Measurements from ENCODE around the gene C11orf65.

Gene C11orf65

GRCh38 chr11:108467091-108467823 lies at the start of gene C11orf65:
C11orf65 (minus strand) TSS chr11:108467529; CDS start chr11:108461559, 5,970 bp downstream.
- peak; percentile 86 to 92 (median 88) for DNase-seq (ENCODE audit: low read depth in 4 of 4, low spot score in 1 of 4)

GRCh38 chr11:108516125-108516524 lies 48.8 kb upstream of the C11orf65 start:
- DNase-seq (ENCODE audit: low read depth in 4 of 4, low spot score in 1 of 4): no peak

- DNase-seq (ENCODE audit: low read depth in 4 of 4, low spot score in 1 of 4): no peak
Observed at GRCh38 chr11:108512708-108513107, 45.4 kb upstream of the C11orf65 start.

DNA sequence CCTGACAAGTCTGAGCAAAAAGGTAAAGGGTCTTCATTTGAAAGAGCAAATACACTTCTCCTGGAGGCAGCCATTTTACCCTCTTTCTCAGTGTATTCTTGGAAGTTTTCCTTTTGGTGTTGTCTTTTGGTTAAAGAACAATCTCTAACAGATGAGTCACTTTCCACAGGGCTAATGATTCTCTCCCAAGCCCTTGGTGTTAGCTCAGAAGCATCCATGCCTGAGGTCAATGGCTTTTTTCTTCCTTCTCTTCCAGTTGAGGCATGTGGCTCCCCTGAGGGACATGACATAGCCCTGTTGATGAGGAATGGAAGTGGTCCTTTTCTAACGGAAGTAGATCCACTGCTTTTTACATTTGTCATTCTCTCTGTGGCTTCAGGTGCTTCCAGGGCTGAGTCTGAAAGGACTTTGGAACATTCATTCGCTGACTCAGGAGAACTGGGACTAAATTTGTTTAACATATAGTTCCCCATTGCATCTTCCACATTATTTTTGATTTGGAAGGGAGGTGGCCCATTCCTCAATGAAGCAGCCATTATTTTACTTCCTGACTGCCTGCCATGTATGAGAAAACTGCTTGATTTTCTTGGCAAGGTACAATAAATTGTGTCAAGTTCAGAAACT lies 44.6 kb upstream of the C11orf65 start:
- no peak for DNase-seq (ENCODE audit: low read depth in 4 of 4, low spot score in 1 of 4)

DNA sequence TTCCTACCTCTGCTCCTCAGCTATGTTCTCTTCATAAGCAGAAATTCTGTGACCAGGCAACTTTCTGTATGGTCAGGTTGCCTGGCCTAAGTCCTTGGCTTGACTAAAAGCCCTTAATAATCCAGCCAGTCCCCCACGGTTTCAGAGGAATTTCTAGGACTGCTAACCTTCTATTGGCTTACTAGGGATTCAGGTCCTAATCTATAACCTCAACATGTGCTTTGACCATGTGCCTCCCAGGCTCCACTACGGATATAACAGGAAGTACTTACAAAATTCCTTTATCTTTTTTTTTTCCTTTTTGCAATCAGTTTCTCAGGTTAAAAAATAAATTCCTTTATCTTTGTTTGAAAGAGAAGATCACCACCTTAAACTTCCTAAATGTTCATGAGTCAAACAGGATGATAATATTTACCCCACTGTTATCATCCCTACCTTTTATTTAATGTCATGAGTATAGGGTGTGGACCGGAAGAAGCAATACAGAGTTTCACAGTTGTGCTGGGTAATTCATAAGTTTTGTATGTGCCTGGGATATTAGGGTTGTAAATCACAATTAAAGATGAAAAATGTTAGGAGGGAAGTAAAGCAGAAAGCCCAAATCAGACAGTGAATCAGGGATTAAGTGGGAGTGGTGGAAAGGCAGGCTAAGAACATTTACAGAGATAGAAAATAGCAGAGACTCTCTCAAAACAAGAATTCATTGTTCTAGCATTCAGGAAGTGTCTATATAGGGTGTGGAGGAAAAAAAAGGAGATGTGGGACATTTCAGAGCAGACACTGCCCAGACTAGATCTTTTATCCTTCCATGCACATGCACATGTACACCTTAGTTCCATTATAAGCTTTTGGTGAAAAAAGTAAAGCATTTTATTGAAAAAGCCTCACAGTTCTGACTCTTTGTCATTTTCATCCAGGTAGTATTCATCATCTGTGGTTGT lies 41.6 kb upstream of the C11orf65 start:
- DNase-seq (ENCODE audit: low read depth in 4 of 4, low spot score in 1 of 4): no peak

GRCh38 chr11:108501396-108501795 lies 34.1 kb upstream of the C11orf65 start:
- DNase-seq (ENCODE audit: low read depth in 4 of 4, low spot score in 1 of 4): no peak

DNA sequence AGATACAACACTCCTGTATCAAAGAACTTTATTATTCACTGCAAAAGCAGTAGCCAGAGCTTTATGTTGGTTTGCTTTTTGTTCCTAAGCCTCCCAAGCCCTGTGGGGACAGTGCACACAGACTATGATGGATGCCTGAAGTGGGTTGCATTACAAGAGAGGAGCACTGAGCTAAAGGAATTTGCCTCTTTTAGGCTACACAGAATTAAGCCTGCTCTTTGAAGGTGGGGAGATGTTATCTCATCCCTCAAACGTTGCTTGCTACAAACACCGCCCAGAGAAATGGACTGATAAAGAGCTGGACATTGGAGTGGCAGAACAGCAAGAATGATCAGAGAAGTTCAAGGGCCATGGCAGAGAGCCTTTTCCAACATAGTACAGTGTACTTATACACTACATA lies 33.4 kb upstream of the C11orf65 start:
- DNase-seq (ENCODE audit: low read depth in 4 of 4, low spot score in 1 of 4): no peak

DNA sequence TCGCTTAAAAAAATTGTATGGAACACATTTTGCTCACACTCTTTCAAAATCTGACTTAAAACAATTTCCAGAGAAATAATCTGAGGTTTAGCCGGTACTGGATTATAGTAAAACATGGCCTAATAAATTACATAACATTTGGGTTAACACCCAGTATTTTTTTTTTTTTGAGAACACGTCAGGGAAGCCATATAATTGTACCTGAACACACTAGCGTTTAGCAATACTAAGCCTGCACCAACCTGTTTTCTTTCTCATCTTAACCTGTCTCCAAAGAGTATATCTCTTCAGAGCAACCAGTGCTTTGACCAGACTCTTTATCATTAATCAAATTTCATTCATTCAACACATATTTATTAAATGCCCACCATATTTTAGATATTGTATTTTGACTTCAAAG lies 32.8 kb upstream of the C11orf65 start:
- DNase-seq (ENCODE audit: low read depth in 4 of 4, low spot score in 1 of 4): no peak

DNA sequence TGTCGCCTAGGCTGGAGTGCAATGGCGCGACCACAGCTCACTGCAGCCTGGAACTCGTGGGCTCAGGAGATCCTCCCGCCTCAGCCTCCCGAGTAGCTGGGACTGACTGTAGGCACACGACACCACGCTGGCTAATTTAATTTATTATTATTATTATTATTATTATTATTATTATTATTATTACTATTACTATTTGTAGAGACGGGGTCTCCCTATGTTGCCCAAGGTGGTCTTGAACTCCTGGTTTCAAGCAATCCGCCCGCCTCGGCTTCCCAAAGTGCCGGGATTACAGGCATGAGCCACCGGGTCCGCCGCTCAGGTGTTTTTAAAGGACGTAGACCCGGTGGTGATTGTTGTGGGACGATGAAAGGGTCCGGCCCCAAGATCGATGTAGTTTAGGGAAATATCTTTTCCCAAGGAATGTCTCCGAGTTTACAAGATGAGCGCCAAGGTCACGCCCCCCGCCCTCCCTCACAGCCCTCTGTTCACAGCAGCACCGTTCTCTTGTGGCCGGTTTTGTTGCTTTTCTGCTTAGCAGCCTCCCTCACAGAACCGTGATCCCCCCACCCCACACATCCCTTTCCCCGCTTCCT lies 31.6 kb upstream of the C11orf65 start:
- no peak for DNase-seq (ENCODE audit: low read depth in 4 of 4, low spot score in 1 of 4)

DNA sequence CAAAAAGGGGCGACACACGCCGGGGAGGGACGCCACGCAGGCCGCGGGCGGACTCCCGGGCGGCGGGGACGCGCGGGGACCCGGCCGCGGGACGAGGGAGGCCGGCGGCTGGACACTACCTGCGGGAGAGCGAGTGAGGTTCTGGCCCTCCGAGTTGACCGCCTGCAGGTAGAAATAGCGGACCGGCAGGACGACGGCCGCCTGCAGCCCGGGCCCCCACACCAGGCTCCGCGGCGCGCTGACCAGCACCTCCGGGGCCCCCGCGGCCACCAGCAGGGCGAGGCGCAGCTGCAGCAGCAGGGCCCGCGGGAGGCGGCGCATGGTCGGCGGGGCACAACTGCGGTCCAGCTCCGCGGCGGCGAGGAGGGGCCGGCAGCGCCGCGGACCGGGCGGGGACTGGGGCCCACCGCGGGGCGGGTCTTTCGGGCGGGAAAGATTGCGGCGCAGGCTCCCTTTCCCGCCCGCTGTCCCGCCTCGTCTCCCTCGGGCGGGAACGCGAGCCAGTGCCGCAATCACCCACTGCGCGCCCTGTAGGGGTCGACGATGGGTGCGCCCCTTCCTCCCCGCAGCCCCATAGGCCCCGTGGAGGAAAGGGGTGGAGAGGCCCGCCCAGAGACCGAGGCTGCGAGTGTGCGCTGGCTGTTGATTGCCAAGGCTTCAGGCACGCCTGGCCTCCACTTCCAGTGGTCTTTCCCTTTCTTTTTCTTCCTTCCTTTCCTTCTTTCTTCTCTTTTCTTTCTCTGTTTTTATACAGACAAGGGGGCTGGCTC lies 30.9 kb upstream of the C11orf65 start, which contains the start of gene POGLUT3:
POGLUT3 (minus strand) TSS at position 339 of the 770 bp plus-strand sequence; CDS start at position 321, 18 bp downstream.
- peak in 3 of 4 experiments; percentile 7 to 33 (median 16) for DNase-seq (ENCODE audit: low read depth in 4 of 4, low spot score in 1 of 4)

- peak; percentile 29 to 61 (median 39) for DNase-seq (ENCODE audit: low read depth in 4 of 4, low spot score in 1 of 4)
Observed at GRCh38 chr11:108497317-108498045, 30.2 kb upstream of the C11orf65 start.

- no peak for DNase-seq (ENCODE audit: low read depth in 4 of 4, low spot score in 1 of 4)
Observed at GRCh38 chr11:108496643-108497256, 29.4 kb upstream of the C11orf65 start.

DNA sequence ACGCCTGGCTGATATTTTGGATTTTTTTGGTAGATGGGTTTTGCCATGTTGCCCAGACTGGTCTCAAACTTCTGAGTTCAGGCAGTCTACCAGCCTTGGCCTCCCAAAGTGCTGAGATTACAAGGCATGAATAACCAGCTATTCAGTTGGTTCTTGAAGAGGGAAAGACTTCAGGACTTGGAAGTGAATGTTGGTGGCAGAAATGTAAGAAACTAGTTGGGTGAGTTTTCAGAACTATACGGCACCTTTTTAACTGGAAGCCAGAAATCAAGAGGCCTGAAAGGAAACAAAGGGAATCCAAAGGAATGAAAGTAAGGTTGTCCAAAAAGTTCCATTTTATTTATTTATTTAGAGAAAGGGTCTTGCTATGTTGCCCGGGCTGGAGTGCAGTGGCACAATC lies 28.0 kb upstream of the C11orf65 start:
- DNase-seq (ENCODE audit: low read depth in 4 of 4, low spot score in 1 of 4): no peak

- no peak for DNase-seq (ENCODE audit: low read depth in 4 of 4, low spot score in 1 of 4)
Observed at GRCh38 chr11:108494182-108494581, 26.9 kb upstream of the C11orf65 start.

DNA sequence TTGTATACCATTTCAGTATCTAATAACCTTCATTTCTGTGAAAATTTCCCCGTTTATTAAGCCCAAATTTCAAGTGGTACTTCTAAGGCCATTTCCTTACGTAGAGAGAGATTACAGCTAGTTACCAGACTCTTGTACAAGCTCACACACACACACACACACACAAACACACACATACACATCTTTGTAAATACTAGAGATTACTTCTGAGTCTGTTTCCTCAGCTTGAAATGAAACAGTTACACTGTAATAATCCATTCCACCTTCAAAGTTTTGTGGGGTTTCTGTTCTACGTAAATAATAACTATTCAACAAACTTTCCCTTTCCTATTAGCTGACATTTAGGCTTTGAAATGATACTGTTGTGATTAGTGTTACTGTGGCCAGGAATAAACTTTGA lies 24.6 kb upstream of the C11orf65 start:
- DNase-seq (ENCODE audit: low read depth in 4 of 4, low spot score in 1 of 4): no peak

DNA sequence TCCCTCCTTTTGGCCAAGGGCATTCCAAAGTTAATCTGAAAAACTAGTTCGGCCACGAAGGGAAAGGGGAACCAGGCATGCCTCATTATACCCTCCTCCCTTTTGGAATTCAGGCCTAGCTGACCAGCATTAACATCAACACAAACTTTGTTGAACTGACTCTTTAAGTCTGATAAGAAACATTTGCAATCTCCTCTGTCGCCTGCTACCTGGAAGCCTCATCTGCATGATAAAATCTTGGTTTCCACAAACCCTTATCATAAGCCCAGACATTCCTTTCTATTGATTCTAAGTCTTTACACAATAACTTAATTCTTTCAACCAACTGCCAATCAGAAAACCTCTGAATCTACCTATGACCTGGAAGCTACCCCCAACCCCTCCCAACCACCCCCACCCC lies 19.5 kb upstream of the C11orf65 start:
- DNase-seq (ENCODE audit: low read depth in 4 of 4, low spot score in 1 of 4): no peak

- no peak for DNase-seq (ENCODE audit: low read depth in 4 of 4, low spot score in 1 of 4)
Observed at GRCh38 chr11:108486331-108486730, 19.0 kb upstream of the C11orf65 start.

DNA sequence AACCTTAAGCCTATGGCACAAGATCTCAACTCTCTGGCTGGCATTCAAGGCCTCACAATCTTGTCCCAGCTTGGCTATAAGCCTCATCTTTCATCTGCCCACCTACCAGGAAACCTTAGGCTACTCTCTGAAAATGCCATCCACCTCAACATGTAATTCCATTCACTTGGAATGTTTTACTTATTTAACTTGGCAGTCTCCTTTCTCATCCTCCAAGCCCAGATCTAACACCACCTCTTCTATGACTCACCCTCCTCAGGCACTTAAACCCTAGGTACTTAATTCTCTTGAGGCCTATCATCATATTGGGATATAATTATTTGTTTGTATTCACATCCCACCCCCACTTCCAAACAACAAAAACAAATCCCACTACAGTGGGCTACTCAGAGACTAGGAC lies 15.8 kb upstream of the C11orf65 start:
- no peak for DNase-seq (ENCODE audit: low read depth in 4 of 4, low spot score in 1 of 4)

Data from stimulated activated CD4-positive, alpha-beta T cell treated with anti-CD3 and anti-CD28 coated beads, Interleukin-1b, Interleukin-23, amount 100 ng/mL, for 24 hours (primary cell).